Measurements from ENCODE around the gene HOXB8. TPM values are rescaled to one million over a fixed set of nuclear protein-coding genes. Genes with fewer than 3 reads are reported as not detected.

Gene HOXB8
- polyA plus RNA-seq, 1 donor, result 0.49 TPM

DNA sequence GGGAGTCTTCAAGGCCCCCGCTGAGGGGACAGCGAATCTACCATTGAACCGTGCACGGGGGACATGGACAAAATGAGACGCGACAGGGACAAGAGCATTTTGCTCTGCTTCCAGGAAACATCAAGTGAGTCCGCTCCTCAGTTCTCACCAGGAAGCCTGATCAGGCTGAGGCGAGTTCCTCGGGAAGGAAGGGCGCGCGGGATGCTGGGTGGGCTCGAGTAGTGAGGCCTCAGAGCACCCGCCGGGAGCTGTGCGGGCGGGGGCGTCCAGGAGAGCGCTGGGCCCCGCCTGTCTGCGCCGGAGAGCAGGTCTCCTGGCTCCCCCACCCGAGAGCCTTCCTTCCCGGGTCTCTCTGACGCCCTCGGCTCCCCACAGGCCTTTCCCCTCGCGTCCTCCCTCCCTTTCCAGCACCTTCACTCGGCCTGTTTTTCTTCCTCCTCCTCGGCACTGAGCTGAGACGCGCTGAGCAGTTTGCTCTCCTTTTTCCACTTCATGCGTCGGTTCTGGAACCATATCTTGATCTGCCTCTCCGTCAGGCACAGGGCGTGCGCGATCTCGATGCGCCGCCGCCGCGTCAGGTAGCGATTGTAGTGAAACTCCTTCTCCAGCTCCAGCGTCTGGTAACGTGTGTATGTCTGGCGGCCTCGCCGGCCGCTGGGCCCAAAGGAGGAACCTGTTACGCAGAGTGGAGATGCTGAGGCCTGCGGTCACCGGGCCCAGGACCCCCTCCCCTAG, 18.9 kb downstream of the HOXB8 start:
- no peak for DNase-seq

DNA sequence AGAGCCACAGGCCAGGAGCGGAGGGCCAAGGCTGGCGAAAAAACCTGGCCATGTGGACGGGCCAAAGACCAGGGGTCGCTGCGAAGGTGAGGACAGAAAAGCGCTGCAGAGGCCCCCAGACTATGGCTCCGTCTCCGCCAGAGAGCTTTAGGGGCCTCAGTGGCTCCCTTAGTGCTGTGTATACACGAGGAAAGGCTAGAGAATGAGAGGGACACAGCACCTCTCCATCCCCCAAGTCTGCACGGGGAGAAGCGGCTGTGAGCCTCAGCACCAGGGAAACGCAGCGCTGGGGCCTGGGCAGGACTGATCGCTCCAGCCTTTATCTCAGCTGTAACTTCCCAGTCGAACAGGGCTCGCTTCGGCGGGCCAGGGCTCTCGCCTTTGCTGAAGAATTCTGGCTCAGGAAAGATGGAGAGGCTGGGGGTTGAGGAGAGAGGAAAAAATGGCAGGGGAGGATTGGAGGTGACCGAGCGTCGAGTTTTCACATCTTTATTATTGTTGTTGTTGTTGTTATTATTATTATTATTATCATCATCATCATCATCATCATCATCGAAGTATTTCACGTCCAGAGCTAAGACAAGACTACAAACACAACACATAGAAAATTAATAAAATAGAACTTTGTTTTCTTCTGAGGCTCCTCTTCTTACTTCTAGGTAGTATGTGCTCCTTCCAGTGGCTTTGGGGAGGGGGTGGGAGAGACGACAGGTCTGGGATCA, 19.7 kb downstream of the HOXB8 start:
- no peak for DNase-seq

DNA sequence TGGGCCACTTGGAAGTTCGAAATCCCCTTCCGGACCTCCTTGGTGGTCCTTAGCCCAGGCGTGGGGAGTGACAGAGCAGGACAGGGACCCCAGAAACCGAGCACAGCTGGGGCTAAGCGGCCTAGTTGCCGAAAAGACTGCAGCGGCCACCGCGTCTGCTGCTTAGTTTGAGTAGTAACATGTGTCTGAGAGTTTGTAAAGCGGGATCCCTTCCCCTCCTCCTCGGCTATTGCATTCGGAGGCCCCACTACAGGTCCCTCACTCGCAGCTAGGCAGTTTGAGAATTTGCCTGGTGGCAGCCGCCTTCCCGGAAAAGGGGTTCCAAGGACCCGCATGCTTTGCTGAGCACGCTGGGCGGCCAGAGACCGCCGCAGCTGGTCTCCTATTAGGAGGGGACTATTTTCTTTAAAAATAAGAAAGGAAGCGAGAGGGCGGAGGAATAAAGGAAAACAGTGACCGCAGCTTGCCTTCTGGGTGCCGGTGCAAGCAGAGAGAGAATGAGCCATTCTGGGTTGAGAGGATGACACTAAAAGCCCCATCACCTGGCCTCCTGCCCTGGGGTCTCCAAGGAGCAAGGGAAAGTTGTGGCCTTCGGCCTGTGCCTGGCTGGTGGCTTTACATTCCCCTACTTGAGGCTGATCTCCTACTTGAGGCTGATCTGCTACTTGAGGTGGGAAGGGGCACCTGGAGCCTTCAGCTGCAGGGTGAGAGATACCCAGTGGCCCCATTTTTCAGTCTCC, 20.4 kb downstream of the HOXB8 start:
- no peak for DNase-seq

DNA sequence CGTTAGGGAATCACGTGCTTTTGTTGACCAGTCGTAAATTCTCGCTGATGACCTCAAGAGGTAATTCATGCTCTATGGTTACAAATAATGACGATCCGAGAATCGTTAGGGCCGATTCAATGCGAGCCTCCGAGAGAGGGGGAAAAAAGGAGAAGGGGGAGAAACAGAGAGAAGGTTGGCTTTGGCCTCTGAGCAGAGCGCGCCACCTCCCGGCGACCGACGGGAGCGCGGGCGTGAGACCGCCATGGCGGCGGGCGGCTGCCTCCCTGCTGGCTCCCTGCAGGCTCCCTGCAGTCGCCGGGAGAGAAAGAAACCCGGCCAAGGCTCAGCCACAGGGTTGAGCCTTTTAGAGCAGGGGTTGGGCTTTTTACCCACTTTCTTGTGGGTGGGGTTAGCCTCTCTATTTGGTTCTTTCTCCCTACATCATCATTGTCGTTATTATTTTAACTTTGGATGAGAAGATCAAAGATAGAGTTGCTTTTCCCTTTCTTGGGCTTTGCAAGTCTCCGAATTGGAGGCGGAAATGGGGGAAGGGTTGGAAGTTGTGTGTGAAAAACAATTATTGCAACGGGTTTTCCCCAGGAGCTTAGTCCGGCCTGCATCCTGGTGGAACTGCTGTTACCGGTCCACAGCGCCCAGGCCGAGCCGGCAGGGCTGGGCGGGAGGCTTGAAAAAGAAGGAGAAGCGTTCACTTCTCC, 21.1 kb downstream of the HOXB8 start:
- DNase-seq, result peak; percentile 71

DNA sequence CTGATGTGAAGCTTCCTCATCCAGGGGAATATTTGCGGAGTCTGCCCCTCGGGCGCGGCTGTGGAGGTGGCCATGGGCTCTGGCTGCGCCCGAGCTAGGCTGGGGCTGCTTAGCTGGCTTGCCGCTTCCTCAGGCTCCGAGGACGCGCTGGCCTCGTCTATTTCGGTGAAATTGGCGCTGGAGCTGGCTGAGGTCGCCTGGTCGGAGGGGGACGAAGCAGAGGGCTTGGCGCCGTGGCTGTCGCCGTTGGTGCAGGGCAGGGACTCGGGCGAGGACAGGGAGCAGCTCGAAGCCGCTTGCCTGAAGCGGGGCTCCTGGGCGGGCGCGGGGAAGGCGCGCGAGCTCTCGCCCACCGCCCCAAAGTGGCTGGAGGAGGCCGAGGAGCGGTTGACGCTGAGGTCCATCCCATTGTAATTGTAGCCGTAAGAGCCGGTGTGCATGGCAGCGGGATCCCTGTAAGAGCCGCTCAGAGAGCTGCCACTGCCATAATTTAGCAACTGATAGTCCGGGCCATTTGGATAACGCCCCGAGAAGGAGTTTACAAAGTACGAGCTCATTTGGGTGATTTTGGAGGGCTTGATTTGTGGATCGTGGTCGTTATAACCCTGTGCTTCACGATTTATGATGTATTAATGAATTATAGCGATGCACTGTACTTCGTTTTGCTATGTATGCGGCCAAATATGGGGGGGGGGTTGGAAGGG, 21.8 kb downstream of the HOXB8 start, which contains the start of gene HOXB5:
HOXB5 (minus strand) TSS at position 654 of the 704 bp plus-strand sequence; CDS start at position 557, 97 bp downstream.
- DNase-seq, result no peak

DNA sequence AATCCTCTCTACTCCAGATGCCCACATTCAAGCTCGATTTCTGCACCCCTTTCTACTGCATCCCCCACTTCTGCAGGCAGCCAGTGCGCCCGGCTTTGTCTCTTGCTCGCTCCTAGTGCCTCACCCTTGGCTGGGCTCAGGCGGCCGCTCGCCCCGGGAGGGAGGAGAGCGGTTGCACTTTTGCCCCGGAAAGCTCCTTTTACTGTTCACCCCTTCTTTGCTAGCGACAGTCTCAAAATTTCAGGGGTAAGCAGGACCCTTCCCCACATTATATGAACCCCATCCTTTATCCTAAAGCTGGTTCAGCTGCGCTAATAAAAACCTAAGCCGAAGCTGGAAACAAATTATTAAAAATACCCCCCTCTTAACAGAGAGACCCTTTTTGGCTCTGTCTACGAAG, 22.5 kb downstream of the HOXB8 start:
- DNase-seq, result no peak

DNA sequence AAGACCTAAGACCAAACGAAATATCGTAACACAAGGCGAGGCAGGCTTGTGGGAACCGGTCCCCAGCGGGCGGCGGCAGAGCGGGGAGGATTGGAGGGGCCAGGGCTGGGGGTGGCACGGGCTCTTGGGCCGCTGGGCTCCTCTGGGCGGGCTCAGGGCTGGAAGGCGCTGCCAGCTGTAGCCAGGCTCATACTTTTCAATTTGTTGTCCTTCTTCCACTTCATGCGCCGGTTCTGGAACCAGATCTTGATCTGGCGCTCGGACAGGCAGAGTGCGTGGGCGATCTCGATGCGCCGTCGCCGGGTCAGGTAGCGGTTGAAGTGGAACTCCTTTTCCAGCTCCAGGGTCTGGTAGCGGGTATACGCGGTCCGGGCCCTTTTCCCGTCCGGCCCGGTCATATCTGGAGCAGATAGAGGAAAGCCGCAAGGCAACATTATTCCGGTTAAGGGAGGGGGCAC, 23.0 kb downstream of the HOXB8 start:
- no peak for DNase-seq

DNA sequence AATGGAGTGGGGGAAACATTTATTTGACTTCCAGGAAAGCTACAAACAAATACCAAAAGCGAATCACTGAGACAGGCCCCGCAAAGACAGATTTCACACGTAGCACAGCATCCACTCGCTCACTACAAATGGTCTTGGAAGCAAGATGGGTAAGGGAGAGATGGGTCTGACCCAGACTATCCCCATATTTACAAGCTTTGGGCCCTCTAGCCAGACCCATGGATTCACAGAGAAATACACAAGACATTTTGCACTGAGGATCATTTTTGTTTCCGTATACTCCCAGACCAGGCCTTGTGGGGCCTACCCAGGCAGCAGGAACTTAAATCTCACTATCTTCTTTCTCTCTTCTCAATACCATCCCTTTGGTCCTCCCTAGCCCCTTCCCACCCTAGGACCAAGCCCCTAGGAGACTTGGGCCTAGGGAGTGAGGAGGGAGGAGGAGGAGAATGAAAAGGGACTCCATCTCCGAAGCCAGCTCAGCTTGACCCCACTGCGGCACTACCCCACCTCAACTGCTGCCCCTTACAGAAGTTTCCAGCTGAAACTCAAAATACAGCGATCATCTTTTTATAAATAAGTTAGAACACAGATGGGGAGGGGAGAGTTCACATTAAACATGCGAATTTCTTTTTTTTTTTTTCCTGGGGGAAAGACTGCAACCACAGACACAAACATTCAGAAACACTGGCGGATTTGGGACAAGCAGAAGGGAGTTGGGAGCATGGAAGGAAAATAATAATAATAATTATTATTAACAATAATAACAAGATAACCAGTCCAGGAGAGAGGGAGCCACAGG, 23.6 kb downstream of the HOXB8 start:
- no peak for DNase-seq

DNA sequence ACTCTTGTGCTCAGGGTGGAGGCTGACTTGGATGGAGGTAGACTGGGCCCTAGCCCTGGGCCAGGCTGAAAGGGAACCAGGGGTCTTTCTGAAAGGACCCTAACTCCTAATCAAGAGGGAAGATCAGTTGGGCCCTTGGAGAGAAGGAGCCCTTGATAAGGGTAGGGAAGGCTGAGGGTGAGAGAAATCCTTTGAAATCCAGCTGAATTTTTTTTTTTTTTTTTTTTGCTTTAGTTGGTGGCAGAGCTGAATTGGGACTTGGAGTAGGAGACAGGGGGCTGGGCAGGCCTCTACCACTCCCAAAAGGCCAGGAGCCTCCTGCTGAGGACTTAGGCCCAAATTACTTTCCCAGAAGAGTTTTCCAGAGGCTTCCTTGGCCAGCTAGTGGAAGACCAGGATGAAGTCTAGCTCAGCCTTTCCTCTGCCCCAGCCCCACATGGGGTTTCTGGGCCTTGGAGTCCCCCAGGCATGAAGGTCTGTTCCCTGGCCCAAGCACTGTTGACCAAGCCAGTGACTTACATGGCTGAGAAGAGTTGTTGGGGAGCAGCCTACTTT, 24.4 kb downstream of the HOXB8 start:
- DNase-seq, result no peak

DNA sequence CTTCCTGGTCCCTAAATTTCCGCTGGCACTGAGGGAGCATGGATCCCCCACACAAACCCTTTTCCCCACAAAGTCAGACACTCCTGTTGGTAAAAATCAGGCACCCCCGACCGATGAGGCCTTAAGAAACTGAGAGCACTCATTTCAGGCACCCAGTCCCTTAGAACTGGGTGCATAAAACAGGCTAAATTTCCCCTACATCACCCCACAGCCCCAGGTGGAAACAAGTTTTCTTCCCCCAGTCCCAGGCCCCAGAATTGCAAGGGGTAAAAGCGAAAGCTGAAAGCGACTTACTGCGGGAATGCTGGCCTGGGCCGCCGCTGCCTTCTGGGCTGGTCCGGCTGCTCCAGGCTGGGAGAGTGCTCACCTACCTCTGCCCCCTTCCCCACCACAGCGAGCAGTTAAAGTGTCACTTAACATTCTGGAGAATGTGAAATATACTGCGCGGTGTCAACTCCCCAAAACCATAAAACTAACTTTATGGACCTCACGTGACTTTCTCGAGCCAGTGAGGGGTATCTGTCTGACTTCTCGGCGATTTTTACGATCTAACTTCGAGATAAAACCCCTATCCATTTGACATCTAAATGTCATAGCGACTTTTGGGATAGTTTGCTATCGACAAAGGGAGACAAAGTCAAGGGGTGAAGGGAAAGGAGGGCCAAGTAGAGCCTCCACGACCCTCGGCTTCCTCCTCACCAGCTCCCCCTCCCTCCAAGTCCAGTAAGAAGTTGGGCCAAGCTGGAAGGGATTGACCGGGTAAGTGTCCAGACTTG, 25.1 kb downstream of the HOXB8 start, which contains the start of gene HOXB3:
HOXB3 (minus strand) TSS at position 411 of the 776 bp plus-strand sequence. CDS start 37,767 bp downstream, outside the sequence.
- DNase-seq, result no peak

DNA sequence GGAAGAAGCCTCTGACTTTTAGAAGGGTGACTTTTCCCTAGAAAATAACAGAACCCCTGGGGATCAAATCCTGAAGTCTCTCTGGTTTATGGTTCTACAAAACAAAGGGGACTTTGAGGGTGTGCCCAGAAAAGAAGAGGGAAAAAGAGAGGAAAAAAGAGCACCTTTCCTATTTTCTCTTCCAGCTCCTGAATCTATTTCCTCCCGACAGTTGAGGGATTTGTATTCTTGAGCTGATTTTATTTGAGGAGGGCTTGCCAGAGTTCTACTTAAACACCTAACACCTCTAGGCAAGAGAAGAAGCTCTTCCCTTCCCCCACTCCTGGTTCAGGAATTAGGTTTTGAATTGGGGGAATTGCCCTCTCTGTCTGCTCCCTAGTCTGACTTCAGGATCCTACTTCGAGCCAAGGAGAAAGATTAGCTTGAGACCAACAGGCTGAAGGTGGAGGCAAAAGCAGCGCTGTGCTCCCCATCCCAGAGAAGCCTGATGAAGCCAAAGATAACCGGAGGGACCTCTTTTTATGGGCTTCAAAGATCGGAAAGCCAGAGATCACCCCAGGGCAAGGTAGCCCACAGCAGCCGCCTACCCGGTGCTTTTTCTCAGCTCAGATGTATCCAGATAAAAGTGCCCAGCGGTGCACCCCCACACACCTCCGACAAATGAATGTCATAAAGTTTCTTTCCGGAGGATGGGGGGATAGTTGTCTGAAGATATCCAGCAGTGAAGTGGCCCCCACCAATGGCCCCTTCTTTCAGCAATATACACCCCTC, 25.8 kb downstream of the HOXB8 start:
- DNase-seq, result no peak

DNA sequence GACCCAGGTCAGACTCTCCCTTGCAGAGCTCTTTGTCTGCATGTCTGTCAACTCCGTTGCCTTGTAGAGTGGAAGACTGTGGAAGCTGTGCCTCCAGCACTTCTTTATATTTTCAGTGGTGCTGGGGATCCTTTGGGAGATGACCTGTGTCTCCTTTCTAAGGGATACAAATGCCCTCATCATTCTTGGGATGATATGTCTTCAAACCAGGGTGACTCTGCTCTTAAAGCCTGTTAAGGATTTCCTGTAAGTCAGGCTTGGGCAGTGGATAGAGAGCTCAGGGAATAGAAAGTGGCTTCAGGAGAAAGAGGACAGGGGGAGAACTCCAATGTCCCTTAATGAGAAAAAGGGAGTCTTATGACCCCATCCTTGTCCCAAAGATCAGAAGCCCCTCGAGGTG, 26.6 kb downstream of the HOXB8 start:
- no peak for DNase-seq

DNA sequence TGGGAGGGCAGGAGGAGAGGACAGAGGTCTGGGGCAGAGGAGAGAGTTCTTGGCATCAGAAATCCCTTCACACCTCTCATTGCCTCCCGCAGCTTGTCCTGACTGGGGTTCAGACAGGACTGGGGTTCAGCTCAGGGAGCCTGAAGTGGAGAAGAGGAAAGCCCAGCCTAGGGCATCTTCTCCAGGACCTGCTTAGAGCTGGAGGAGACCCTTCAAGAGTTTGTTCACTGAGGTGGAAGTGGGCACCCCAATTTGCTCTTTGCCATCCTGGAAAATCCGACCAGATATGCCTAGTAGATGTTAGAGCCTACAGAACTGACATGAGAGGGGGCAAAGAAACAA, 27.0 kb downstream of the HOXB8 start:
- no peak for DNase-seq

DNA sequence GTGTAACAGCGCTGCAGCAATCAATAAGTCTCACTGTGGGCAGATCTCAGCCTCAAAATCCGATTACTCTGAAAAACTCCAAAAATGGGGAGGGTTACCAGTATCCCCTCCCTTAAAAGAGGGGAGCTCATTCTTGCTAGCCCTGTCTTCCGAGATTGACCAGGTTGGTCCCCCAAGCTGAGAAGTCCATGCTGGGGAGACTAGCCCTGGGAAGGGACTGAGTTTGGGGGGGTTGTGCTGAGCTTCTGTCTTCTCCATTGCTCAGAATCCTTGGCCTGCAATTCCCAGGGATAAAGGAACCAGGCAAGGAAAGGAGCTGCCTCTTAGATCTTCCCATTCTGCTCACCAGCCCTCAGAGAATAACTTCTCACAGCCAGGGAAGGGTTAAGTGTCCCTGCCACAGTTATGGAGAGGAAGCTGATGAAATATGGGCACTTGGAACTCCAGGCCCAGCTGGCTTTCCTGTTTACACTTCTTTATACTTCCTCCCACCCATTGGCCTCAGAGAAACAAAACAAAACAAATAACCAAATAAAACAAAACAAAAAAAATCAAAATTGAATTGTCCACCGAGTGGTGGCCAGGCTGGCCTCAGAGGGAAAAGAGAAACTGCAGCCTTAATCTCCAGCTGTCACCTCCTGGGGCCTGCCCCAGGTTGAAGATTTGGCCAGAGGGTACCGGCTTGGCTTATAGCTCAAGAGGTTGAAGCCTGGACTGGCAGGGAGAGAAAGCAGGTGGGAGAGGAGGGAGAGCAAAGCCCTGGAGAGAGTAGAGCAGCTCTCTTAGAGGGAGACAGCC, 27.6 kb downstream of the HOXB8 start:
- DNase-seq, result no peak

DNA sequence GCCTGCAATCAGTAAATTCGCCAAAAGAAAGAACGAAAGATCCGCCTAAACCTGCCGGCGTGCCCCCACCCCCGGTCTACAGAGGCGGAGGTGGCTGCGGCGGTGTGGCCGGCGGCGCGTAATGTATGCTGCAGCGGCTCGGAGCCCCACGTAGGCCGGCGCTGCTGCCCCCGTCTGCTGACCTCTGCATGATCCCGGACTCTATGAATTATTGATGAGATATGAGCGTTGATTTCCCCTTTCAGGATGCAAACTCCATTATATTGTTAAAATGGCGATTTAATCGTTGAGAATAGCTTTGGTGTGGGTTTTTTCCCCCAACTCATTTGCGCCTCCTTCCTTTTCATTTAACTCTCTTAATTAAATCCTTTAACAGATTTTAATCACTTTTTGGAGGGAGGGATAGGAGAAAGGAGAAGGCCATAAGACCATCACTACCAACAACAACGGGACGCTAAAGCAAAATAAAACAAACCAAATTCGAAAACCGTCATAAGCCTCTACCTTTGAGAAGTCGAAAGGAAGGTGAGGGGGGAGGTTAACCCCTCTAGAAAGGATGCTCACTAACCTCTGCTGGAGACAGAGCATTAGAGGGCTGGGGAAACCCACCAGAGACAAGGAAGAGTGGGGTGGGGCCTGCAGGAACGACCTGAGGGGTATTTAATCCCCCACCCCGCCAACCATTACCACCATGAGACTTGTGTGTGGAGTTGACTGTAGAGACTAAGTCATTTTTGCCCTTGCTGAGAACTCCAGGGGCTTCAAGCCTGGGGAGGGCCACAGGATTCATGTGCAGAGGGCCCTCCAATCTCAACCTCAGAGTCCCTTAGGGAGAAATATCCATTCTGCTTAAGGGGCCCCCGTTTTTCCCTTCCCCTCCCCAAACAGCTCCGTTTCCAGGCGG, 28.5 kb downstream of the HOXB8 start:
- no peak for DNase-seq

DNA sequence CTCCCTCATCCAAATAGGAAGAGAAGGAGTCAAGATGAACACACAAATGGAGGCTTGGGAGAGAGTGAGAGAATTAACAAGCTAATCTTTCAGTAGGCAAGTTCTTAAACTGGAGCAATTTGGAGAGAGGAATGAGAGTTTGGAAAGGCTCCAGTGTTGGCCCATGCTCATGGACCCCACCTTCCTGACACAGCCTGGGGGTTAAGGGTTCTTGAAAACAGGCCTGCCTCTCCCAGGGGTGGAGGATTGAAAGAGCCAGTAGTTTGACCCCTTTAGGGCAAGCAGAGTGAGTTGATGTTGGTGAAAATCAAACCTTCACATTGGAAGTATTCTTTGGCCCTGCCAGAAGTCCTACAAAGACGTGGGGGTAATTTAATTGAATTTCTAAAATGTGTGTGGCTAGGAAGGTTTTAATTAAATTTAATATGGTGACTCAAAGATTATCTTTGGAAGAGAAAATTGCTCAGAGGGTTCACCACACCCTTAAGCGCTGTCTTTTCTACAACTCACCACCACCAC, 30.8 kb downstream of the HOXB8 start:
- DNase-seq, result no peak

DNA sequence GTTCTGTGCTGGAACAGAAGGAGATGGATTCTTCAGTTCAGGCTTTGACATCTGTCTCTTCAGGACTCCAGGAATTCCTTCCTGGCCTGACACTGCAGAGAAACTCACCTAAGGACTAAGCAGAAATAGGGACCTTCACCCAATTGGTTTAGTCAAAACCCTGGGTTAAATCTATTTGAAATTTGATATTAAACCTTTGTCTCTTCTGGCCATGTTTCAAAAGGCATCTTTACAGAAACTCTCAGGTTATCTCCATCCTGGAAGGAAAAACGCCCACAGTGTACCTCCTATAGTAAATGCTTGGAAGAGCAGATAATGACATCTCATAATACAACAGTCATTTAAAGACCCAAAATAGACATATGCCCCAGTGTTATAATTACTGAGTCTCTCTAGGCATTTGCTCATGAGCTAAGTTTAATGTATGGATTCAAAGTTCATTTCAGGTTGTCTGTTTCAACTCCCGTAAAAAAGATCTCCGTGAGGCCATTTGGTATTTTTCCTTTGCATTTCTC, 31.3 kb downstream of the HOXB8 start:
- no peak for DNase-seq

Measured in hindlimb muscle (tissue), 1 donor.